DND-41 (cell line): ENCODE data around the gene EFHC2.

Source experiments
- EZH2 ChIP-seq: IDR thresholded peaks from 3 replicates; pipeline ENCODE4 v1.6.1; 2012; ENCODE audit warnings: borderline replicate concordance, low read depth, mild to moderate bottlenecking, moderate library complexity, low read length, inconsistent platforms; ENCODE audit not compliant: severe bottlenecking
- TF ChIP-seq, protein P1 (sequence below): IDR thresholded peaks from 2 replicates; pipeline ENCODE4 v1.5.1; 2012; ENCODE audit warnings: borderline replicate concordance, low read length, moderate library complexity, mild to moderate bottlenecking; ENCODE audit not compliant: poor library complexity, severe bottlenecking; ENCODE audit errors: extremely low read depth

DNA sequence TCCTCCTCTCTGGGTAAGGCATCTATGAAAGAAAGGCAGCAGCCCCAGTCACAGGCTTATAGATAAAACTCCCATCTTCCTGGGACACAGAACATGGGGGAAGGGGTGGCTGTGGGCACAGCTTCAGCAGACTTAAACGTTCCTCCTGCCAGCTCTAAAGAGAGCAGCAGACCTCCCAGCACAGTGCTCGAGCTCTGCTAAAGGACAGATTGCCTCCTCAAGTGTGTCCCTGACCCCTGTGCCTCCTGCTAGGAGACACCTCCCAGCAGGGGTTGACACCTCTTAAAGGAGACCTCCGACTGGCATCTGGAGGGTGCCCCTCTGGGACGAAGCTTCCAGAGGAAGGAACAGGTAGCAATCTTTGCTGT, 89.9 kb downstream of the EFHC2 start:
- TF ChIP-seq, protein P1, sequence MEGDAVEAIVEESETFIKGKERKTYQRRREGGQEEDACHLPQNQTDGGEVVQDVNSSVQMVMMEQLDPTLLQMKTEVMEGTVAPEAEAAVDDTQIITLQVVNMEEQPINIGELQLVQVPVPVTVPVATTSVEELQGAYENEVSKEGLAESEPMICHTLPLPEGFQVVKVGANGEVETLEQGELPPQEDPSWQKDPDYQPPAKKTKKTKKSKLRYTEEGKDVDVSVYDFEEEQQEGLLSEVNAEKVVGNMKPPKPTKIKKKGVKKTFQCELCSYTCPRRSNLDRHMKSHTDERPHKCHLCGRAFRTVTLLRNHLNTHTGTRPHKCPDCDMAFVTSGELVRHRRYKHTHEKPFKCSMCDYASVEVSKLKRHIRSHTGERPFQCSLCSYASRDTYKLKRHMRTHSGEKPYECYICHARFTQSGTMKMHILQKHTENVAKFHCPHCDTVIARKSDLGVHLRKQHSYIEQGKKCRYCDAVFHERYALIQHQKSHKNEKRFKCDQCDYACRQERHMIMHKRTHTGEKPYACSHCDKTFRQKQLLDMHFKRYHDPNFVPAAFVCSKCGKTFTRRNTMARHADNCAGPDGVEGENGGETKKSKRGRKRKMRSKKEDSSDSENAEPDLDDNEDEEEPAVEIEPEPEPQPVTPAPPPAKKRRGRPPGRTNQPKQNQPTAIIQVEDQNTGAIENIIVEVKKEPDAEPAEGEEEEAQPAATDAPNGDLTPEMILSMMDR: no peak
- no peak for TF ChIP-seq EZH2
